RWPE1 (cell line): ENCODE measurements around the gene PTPRN2.
"Not testable (repeated sequence)": the region's sequence is repeated elsewhere in the genome, so short reads cannot be mapped to it uniquely, and the experiment has no call there.

Experiments used
- CTCF ChIA-PET: fragments of 350-600 bp; sonication (Branson Sonifier 250); formaldehyde crosslinking; extraction: SDS; loops from one replicate; lab custom pipeline; 2021; lab: Yijun Ruan, JAX
- POLR2A ChIA-PET: fragments of 400-600 bp; formaldehyde crosslinking; extraction: SDS; loops from one replicate; lab custom pipeline; 2020; ENCODE audit warnings: antibody characterized with exemption; ENCODE audit not compliant: low non-redundant PET; lab: Yijun Ruan, JAX
- DNase-seq: peaks from one replicate; pipeline ENCODE4 v3.0.0; 2012; ENCODE audit warnings: low spot score
- H3K27ac ChIP-seq: fragments of 450-650 bp; 2 replicates; pipeline ENCODE4 v1.5.1; 2017
- CTCF ChIP-seq: fragments of 450-650 bp; conservative IDR thresholded peaks from 2 replicates; pipeline ENCODE4 v1.5.1; 2017; ENCODE audit warnings: low read depth, mild to moderate bottlenecking

PTPRN2 gene

GRCh38 chr7:158424011-158424410, 163.6 kb downstream of the PTPRN2 start:
- no peak for DNase-seq
- H3K27ac ChIP-seq, result no peak overlapping the region
- POLR2A ChIA-PET, result no interaction called here
- CTCF ChIA-PET, result no interaction called here
- no peak for TF ChIP-seq CTCF

- POLR2A ChIA-PET, result no interaction called here
- DNase-seq, result no peak
- no peak for TF ChIP-seq CTCF
- H3K27ac ChIP-seq, result no peak overlapping the region
- CTCF ChIA-PET, result no interaction called here
These were observed 164.6 kb downstream of the PTPRN2 start for GRCh38 chr7:158422887-158423560.

GRCh38 chr7:158422196-158422886, 165.3 kb downstream of the PTPRN2 start:
- POLR2A ChIA-PET, result no interaction called here
- CTCF ChIA-PET, result no interaction called here
- TF ChIP-seq CTCF, result no peak
- no peak for DNase-seq
- no peak overlapping the region for H3K27ac ChIP-seq

- no peak for TF ChIP-seq CTCF
- POLR2A ChIA-PET, result no interaction called here
- no peak for DNase-seq
- CTCF ChIA-PET, result no interaction called here
- no peak overlapping the region for H3K27ac ChIP-seq
These were observed 166.3 kb downstream of the PTPRN2 start for GRCh38 chr7:158421361-158421760.

GRCh38 chr7:158420591-158421340, 166.9 kb downstream of the PTPRN2 start:
- DNase-seq, result no peak
- no peak for TF ChIP-seq CTCF
- POLR2A ChIA-PET, result no interaction called here
- H3K27ac ChIP-seq, result no peak overlapping the region
- CTCF ChIA-PET, result no interaction called here

GRCh38 chr7:158419238-158419785, 168.3 kb downstream of the PTPRN2 start:
- DNase-seq, result no peak
- TF ChIP-seq CTCF, result no peak
- no peak overlapping the region for H3K27ac ChIP-seq
- ChIA-PET POLR2A (no interaction called here), CTCF (no interaction called here)

- DNase-seq, H3K27ac ChIP-seq, POLR2A ChIA-PET, CTCF ChIA-PET: not testable (repeated sequence)
These were observed 169.2 kb downstream of the PTPRN2 start for GRCh38 chr7:158418395-158418794.
